GM21367 (cell line): ENCODE measurements around the gene LARP1B.
"Not testable (repeated sequence)": the region's sequence is repeated elsewhere in the genome, so short reads cannot be mapped to it uniquely, and the experiment has no call there.

Source experiments
- ATAC-seq: cut with Tn5 transposase; IDR thresholded peaks from one replicate; pipeline ENCODE4 v1.9.1; 2021; ENCODE audit not compliant: unreplicated experiment

LARP1B gene

GRCh38 chr4:128134925-128135324, 73.8 kb downstream of the LARP1B start:
- no peak for ATAC-seq

DNA sequence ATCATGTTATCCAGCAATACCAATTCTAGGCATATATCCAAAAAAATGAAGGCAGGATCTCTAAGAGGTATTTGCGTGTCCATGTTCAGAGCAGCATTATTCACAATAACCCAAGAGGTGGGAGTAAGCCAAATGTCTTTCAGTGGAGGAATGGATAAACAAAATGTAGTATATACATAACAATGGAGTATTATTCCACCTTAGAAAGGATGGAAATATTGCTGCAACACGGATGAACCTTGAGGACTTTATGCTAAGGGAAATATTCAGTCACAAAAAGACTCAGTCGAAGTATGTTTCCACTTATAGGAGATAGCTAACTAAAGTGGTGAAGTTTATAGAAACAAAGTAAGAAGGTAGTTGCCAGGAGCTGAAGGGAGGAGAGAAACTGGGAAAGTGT, 74.3 kb downstream of the LARP1B start:
- no peak for ATAC-seq

DNA sequence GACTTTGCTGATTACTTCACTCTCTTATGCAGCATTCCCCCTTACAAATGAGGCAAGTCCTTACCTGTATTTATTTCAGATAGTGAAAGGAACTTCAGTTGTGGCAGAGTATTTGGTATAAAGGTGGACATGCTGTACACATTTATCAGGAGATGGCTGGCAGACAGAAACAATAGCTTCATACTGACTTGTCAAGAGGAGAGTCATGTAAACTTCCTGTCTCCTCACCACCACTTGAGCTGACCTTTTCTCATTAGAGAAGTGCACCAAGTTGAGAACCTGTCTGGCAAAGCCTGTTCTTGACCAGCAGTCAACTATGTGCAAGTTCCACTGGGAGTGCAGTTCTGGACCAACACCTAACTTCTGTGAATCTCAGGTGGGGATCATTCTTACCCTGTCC, 80.8 kb downstream of the LARP1B start:
- no peak for ATAC-seq

DNA sequence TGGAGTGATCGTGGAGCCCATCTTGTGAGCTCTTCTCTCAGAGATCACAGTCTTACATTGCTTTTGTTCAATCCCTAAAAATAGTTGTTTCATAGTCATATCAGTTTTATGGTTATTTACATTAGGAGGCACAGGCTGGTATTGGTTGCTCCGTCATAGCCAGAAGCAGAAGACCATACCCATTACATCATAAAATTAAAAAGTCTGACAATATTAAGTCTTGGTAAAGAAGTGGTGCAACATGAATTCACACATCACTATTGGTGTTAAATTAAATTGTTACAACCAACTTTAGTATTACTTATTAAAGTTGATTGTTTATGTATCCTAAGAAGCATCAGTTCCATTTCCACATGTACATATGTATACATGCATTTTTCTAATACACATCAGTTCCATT, 84.6 kb downstream of the LARP1B start:
- no peak for ATAC-seq

GRCh38 chr4:128153800-128154199, 92.7 kb downstream of the LARP1B start:
- ATAC-seq: no peak

DNA sequence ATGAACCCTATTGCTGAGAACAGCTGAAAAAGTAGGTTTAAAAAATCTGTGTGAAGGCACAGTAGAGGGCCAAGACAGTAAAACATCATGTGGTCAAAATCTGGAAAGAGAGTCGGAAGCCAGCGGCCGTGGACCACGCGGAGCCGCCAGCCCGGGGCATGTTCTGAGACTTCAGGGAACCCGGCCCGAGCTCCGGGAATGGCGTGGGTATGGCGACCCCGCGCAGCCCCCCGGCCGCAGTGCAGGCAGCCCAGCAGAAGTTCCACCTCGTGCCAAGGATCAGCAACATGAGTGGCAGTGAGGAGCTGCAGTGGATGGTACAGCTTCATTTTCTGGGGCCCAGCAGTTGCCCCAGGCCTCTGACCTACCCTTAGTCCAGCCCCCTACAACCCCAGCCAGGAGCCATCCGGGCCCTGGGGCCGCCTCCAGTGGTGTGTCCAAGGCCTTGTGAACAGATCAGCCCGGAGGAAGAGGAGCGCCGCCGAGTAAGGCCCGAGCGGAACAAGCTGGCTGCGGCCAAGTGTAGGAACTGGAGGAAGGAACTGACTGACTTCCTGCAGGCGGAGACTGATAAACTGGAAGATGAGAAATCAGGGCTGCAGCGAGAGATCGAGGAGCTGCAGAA, 94.2 kb downstream of the LARP1B start:
- no peak for ATAC-seq

GRCh38 chr4:128155874-128156456, 94.9 kb downstream of the LARP1B start:
- no peak for ATAC-seq

DNA sequence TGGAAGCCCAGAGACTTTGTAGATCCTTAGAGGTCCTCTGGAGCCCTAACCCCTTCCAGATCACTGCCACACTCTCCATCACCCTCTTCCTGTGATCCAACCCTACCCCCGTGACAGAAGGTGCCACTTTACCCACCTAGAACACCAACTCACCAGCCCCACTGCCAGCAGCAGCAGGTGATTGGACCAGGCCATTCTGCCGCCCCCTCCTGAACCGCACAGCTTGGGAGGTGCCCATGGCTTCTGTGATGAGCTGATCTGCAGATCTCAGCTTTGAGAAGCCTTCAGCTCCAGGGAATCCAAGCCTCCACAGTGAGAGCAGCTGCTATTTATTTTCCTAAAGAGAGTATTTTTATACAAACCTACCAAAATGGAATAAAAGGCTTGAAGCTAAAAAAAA, 95.4 kb downstream of the LARP1B start:
- ATAC-seq: not testable (repeated sequence)

DNA sequence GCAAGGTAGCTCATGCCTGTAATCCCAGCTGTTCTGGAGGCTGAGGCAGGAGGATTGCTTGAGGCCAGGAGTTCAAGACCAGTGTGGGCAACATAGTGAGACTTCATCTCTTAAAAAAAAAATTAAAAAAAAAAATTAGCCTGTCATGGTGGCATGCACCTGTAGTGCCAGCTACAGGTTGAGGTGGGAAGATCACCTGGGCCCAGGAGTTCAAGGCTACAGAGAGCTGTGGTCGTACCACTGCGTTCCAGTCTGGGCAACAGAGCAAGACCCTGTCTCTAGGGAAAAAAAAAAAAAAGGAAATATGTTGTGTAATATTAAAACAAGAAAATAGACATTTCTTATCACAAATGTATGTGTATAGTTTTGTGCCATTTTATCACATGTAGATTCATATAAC, 97.8 kb downstream of the LARP1B start:
- no peak for ATAC-seq

GRCh38 chr4:128159967-128160366, 98.9 kb downstream of the LARP1B start:
- ATAC-seq: no peak

GRCh38 chr4:128161138-128161537, 100.0 kb downstream of the LARP1B start:
- ATAC-seq: no peak

- no peak for ATAC-seq
These were observed 101.3 kb downstream of the LARP1B start for GRCh38 chr4:128162434-128162833.

DNA sequence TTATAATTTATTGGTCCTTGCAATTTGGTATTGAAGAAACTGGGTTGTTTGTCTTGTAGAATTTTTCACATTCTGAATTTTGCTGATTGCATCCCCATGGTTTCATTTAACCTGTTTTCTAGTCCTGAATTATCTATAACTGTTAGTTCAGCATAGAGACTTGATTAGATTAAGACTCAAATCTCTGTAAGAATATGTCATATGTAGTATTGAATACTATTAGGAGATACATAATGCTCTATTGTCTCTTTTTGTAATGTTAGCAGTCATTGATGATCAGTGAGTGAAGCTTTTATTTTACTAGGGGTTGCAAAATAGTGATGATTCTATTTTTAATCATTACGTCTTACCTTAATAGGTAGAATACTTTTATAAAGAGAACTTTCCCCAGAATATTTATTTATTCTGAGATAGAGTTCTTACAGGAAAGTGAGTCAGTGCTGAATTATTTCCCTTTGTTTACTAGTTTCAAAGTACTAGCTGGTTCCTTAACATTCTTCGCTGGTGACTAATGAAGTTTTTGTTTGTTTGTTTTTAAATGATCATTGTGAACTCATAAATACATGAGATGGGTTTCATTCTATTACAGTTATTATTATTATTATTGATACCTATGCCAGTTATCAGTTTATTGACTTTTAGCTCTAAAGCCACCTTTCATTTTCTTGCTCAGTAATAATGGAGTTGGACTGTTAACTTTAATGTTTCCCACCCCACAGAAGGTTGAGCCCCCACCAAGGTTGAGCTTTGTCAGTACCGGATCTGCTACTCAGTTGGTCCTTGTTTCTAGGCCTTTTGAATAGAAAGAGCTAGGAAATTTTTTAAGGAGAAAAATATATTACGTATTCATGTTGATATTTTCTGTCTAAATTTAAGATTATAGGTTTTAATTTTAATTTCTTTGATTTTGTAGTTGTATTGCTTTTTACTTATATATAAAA, 102.3 kb downstream of the LARP1B start:
- no peak for ATAC-seq

GRCh38 chr4:128166982-128167381, 105.9 kb downstream of the LARP1B start:
- no peak for ATAC-seq

DNA sequence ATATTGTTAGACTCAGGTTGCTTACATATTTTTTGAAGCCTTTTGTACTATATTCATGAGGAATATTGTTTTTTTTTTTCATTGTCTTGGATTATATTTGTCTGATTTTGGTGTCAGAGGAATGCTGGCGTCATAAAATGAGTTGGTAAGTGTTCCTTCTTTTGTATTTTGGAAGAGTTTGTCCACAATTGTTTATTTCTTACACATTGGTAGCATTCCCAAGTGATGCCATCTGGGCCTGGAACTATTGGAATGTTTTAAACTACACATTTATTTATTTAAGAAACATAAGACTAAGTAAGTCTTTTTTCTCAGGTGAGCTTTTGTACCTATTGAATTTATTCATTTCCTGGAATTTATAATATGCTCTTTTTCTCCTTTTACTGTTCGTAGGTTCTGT, 107.6 kb downstream of the LARP1B start:
- no peak for ATAC-seq

GRCh38 chr4:128169245-128169644, 108.1 kb downstream of the LARP1B start:
- ATAC-seq: no peak

- ATAC-seq: no peak
These were observed 115.5 kb downstream of the LARP1B start for GRCh38 chr4:128176643-128177042.

DNA sequence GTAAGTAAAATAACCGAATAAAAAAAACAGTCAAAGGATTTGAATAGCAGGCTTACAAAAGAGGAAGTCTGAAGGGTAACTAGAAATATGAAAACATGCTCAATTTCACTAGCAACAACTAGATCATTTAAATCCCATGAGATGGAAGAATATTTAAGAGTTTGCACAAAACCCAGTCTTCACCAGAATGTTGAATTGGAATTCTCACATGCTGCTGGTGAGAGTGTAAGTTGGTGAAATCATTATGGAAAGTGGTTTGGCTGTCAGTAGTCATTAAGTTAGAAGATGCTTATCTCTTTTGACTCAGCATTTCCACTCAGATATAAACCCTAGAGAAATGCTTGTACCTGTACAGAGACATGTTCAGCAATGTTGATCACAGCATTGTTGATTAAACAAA, 116.4 kb downstream of the LARP1B start:
- ATAC-seq: peak; percentile 47

DNA sequence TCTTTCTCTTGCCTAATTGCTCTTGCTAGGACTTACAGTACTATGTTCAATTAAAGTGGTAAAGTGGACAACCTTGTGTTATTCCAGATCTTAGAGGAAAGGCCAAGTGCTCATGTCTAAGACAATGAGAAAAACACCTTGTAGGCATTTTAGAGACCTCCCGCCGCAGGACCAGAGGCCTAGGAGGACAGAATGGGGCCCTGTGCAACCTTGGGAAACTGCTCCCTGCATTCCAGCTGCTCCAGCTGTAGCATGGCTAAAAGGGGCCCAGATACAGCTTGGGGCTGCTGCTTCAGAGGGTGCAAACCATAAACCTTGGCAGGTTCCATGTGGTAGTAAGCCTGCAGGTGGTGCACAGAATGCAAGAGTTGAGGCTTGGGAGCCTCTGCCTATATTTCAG, 125.5 kb downstream of the LARP1B start:
- no peak for ATAC-seq

- peak; percentile 98 for ATAC-seq
These were observed 130.1 kb downstream of the LARP1B start for GRCh38 chr4:128191115-128191781.
